Lower lobe of right lung (tissue), 2 donors: ENCODE results near the gene C10orf67. TPM values are rescaled to one million over a fixed set of nuclear protein-coding genes. Genes with fewer than 3 reads are reported as not detected.

ENCODE experiments used
- ATAC-seq, 2 donors: fragments of 200-7000 bp; cut with Tn5 transposase; one replicate each; pipeline ENCODE4 v1.9.1; 2020 to 2022; ENCODE audit warnings: mild to moderate bottlenecking in 2 of 2, moderate library complexity in 2 of 2
- DNase-seq: peaks from one replicate; pipeline ENCODE4 v3.0.0-alpha.2; 2020
- H3K27ac ChIP-seq: fragments of 200-600 bp; one replicate; pipeline ENCODE4 v1.8.0; 2022
- H3K27me3 ChIP-seq: fragments of 200-600 bp; one replicate; pipeline ENCODE4 v1.8.0; 2022; ENCODE audit warnings: low read depth
- H3K36me3 ChIP-seq: fragments of 200-600 bp; one replicate; pipeline ENCODE4 v1.8.0; 2022; ENCODE audit warnings: mild to moderate bottlenecking
- H3K4me1 ChIP-seq: fragments of 200-600 bp; one replicate; pipeline ENCODE4 v1.8.0; 2022
- H3K4me3 ChIP-seq: fragments of 200-600 bp; one replicate; pipeline ENCODE4 v1.8.0; 2022; ENCODE audit warnings: mild to moderate bottlenecking
- H3K9me3 ChIP-seq: fragments of 200-600 bp; one replicate; pipeline ENCODE4 v1.8.0; 2022
- CTCF ChIP-seq: fragments of 200-600 bp; IDR thresholded peaks from one replicate; pipeline ENCODE4 v1.8.0; 2022; ENCODE audit warnings: antibody characterized with exemption, mild to moderate bottlenecking
- intact Hi-C: fragments of 100-400 bp; cut with DNase I; formaldehyde crosslinking; loops from one replicate; pipeline ENCODE4 v1.11.0; 2022
- microRNA-seq: library from miRNA; unstranded; fragments of <30 nt; microRNA quantifications from one replicate; pipeline ENCODE4 v1.2.0, GENCODE V29; 2020; ENCODE audit warnings: borderline number of aligned reads
- total RNA-seq: library from RNA; stranded (reverse); fragmentation: NEBNext Ultra II Directional; extraction: Animal tissue kit (Norgen Biotek cat#: 25700); gene quantifications from one replicate; pipeline ENCODE4 v1.2.1, GENCODE V29; 2021
- donor health status: DM: no; HTN: yes; CAD: no; lungs with severe emphysema.

C10orf67 gene
- total RNA-seq, 1 donor from 2014 or later, result 1.2 TPM

GRCh38 chr10:23155169-23155568 lies 189.4 kb downstream of the C10orf67 start:
- Histone ChIP-seq H3K4me3 (no peak overlapping the region), H3K36me3 (no peaks in the 10 kb centered on the region), H3K27me3 (no peaks in the 10 kb centered on the region), H3K4me1 (peaks cover 6% of the 10 kb centered on the region), H3K9me3 (no peaks in the 10 kb centered on the region), H3K27ac (no peak overlapping the region)
- no peak for TF ChIP-seq CTCF
- intact Hi-C loops, result no loop called here
- ATAC-seq (no peak), DNase-seq (no peak)

Small RNAs within 50 kb of the gene (microRNA-seq; reads per million reads assigned to microRNA genes)
- gene MIR1254-2, result not detected

Other genes with a start within 250 kb of the C10orf67 start
- 17.9 TPM for gene MSRB2, start 249.2 kb downstream of the C10orf67 start, total RNA-seq
- gene PTF1A, start 152.5 kb downstream of the C10orf67 start, total RNA-seq, result not detected
- gene OTUD1, start 94.3 kb upstream of the C10orf67 start, total RNA-seq, result 31.4 TPM